NCI-H1048 (cell line): ENCODE measurements around the gene NCAPD3.

Experiments used
- DNase-seq: peaks from one replicate; lab custom pipeline; 2025; lab: John Stamatoyannopoulos, UW

NCAPD3 gene

DNA sequence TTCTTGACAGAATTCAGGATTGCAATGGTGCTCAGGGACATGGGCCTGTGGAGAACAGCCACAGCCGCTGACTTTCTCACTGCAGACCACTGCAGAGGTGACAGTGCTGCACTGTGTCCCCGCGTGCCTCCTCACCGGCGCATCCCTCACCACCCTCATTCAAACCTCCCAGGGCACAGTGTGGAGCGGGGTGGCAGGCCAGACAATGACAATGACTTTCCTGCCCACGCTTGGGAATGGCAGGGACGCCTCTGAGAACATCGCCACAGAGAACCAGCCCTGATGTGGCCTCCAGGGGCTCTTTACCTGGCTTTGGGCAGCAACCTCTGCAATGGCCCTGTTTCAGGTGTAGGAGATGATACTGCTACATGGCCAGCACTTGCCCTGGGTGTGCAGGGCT, 65.7 kb downstream of the NCAPD3 start:
- no peak for DNase-seq

DNA sequence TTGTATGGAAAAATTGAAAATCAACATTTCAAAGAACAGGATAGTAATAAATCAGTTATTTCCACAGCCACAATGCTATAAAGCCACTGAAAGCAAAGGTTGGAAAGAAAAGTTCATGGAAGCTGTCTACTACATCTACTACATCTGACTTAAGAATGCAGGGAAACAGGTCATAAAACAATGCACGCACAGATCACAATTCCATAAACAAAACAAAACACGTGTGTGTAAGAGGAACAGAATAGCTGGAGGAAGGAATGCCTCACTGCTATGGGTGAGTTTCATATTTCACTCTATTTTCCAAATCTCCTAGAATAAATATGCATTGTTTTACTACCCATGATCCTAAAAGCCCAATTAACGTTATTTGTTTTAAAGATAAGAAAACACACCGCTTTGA, 66.3 kb downstream of the NCAPD3 start:
- no peak for DNase-seq

DNA sequence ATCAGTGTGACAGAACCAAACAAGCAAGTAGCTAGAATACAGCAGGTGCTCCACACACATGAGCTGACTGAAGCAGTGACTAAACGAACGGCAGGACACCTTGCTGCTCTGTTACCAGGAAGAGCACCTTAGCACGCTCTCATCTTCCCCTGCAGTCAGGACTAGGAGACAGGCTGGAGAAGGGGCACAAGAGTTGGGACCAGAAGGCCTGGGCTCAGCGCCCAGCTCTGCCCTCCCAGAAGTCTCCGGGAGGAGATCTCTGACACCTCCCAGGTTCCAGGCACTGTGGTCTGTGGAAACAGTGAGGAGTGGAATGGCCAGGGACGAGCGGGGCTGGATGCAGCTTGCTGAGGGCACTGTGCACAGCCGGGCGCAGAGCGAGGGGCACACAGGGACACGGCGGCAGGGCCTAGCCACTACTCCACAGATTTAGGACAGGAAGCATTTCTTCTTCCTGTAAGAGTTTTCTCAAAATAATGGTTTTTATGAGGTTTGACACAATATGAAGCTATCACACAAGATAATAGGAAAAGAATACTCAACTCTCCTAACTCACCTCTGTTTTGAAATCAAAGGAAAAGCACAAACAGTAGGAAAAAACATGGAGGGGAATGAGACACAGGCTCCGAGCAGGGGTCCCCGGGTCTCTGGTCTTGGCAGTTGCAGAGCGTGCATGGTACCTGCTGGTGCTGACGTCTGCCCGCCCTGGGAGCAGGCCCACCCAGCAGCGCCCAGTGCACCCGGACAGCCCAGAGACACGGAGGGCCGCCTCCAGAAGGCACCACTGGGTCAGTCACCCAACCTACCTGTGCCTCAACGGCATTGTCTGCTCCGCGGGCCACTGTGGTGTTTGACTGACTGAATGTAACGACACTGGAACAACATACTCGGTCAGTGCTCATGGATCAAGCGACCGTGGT, 67.6 kb downstream of the NCAPD3 start:
- no peak for DNase-seq

DNA sequence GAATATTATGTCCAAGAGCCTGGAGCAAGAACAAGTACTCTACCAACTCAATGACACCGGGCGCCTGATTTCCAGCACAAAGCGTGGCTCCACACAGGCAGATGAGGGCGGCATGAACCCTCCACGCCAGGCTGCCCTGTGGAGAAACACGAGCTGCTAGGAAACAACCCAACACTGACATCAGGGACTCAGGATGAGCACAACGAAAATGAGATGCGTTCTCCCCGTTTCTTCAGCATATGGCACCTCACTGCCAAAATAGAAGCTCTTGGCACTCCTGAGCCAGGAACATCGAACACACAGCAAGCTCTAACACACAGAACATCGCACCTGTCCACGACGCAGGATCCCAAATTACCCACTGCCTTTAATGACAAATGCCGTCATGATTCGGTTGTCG, 68.3 kb downstream of the NCAPD3 start:
- DNase-seq = no peak

DNA sequence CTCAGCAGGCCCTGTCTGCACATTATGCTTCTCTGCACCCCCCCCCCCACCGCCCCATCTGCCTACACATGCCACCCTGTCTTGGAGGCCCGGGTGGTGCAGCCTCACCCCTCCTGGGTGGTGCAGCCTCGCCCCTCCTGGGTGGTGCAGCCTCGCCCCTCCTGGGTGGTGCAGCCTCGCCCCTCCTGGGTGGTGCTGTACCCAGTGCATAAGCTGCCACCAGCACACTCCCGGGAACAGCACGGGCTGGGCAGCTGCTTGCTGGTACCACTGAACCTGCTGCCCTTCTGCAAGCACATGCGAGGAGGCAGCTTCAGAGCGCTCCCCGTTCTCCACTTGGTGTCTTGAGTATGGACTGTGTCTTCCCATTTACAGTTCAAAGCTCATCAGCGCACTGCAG, 69.3 kb downstream of the NCAPD3 start:
- DNase-seq = no peak

DNA sequence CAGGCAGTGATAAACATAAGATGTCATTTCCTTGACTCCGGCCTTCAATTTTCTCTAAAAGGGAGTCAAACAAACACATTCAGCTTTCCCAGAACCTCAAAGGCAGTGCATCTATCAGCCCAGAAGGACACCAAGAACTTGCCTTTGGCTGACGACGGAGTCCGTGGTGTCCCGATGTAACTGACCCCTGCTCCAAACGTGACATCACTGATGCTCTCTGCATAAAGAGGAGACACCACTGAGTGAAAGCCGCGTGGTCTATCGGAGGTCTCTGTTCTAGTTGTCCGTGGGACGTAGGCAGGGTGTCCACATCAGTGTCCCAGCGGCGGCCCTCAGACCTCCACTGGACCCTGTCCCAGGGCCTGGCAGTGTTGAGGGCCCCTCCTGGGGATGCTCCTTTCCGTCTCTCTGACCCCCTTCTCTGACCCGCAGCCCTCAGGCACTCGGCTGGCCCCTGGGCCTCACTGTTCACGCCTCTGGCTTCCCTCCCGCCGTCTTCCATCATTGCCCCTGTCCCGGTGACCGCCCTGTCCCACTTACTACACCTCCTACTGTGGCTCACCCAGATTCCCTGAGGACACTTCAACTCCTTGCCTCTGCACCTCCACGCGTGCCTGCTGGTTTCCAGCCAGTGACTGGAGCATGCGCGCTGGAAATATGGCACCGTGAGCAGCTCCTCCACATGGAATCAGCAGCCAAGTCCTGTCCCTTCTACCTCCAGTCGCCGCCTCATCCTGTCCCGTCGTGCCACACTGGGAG, 70.4 kb downstream of the NCAPD3 start:
- no peak for DNase-seq

DNA sequence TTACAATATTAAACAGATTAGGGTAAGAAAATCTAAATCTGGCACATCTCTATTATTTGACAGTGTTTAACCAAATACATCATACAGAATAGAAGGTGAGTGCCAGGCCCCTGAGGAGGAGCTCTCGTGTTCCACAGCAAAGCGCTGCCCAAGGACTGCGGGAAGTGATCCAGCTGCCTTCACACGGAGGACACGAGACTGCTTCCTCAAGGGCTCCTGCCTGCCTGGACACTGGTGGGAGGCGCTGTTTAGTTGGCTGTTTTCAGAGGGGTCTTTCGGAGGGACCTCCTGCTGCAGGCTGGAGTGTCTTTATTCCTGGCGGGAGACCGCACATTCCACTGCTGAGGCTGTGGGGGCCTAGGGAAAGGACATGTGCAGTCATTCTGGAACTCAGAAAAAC, 71.1 kb downstream of the NCAPD3 start:
- no peak for DNase-seq

DNA sequence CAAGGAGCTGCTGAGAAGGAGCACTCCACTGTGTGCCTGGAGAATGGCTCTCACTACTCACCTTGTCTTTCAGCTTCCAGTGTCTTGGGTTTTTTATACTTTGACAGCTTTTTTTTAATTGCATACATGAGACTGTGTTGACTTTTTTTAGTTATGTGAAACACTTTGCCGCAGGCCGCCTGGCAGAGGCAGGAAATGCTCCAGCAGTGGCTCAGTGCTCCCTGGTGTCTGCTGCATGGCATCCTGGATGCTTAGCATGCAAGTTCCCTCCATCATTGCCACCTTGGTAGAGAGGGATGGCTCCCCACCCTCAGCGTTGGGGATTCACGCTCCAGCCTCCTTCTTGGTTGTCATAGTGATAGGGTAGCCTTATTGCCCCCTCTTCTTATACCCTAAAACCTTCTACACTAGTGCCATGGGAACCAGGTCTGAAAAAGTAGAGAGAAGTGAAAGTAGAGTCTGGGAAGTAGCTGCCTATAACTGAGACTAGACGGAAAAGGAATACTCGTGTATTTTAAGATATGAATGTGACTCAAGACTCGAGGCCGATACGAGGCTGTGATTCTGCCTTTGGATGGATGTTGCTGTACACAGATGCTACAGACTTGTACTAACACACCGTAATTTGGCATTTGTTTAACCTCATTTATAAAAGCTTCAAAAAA, 72.6 kb downstream of the NCAPD3 start:
- no peak for DNase-seq

DNA sequence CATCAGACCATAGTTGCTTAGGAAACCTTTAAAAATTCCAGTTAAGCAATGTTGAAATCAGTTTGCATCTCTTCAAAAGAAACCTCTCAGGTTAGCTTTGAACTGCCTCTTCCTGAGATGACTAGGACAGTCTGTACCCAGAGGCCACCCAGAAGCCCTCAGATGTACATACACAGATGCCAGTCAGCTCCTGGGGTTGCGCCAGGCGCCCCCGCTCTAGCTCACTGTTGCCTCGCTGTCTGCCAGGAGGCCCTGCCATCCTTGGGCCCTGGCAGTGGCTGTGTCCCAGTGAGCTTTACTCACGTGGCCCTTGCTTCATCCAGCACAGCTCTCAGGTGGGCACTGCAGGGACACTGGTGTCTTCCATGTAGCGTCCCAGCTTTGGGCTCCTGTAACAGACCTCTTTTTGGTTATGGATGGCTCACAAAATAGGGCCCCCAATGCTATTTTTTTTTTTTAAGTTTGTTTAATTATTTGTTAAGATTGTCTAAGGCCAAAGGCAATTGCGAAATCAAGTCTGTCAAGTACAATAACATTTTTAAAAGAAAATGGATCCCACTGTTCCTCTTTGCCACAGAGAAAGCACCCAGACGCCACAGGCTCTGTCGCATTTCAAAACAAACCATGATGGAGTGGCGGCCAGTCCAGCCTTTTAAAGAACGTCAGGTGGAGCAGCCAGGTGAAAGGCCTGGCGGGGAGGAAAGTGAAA, 73.4 kb downstream of the NCAPD3 start:
- DNase-seq = no peak

DNA sequence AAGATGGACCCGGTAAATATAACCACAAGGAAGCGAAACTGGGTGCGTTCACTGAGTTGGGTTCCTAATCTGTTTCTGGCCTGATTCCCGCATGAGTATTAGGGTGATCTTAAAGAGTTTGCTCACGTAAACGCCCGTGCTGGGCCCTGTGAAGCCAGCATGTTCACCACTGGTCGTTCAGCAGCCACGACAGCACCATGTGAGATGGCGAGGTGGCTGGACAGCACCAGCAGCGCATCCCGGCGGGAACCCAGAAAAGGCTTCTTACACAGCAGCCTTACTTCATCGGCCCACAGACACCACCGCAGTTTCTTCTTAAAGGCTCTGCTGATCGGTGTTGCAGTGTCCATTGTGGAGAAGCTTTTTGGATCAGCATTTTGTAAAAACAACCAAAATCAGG, 74.4 kb downstream of the NCAPD3 start:
- DNase-seq = no peak

DNA sequence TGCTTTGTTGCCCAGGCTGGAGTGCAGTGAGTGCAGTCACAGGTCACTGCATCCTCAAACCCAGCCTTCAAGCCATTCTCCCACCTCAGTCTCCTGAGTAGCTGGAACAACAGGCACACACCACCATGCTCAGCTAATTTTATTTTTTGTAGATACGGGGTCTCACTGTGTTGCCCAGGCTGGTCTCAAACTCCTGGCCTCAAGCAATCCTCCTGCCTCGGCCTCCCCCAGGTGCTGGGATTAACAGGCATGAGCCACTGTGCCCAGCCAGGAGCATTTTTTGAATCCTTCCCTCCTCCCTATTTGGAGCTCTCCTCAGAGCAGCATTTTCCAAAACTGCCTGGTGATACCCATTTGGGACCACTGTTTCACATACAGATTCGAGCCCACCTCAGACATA, 77.2 kb downstream of the NCAPD3 start:
- no peak for DNase-seq

DNA sequence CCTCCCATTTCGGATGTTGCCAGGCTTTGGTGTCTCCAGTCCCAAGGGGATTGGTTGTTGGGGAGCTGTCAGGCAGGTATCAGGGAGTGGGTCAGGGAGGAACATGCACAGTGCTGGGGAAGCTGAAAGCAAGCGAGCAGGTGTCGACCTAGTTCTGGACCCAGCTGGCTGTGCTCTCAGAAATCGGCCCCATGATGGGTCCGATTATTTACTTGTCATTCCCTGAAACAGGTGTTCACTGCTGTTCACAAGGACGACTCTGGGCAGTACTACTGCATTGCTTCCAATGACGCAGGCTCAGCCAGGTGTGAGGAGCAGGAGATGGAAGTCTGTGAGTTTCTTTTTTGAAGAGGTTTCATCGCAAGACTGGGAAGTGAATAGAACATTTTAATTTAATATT, 78.1 kb downstream of the NCAPD3 start:
- DNase-seq = no peak

DNA sequence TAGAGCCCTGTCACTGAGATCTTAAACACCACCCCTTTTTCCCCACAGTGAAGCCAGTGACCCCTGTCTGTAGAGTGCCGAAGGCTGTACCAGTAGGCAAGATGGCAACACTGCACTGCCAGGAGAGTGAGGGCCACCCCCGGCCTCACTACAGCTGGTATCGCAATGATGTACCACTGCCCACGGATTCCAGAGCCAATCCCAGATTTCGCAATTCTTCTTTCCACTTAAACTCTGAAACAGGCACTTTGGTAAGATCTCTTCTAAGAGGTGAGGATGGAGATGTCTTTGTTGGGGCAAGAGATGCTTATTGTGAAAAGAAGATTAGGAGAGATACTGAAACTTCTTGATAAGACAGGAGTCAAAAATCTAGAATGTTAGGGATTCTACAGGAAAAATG, 79.0 kb downstream of the NCAPD3 start:
- DNase-seq = no peak

DNA sequence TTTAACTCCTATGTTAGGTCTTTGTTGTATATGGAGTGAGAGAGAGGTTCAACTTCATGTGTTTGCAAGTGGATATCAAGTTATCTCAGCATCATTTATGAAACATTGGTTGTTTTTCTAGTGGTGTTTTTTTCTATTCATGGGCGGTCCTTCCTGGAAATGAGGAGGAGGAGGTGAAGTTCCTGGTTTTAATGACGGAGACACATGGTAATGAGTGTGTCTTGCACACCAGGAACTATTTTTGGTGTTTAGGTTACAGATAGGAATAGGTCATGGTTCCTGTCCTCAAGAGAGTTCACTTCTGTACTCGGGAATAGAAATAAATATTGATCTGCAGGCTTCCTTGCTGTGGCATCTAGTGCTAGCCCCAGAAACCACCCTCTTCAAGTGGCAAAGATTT, 80.0 kb downstream of the NCAPD3 start:
- no peak for DNase-seq

DNA sequence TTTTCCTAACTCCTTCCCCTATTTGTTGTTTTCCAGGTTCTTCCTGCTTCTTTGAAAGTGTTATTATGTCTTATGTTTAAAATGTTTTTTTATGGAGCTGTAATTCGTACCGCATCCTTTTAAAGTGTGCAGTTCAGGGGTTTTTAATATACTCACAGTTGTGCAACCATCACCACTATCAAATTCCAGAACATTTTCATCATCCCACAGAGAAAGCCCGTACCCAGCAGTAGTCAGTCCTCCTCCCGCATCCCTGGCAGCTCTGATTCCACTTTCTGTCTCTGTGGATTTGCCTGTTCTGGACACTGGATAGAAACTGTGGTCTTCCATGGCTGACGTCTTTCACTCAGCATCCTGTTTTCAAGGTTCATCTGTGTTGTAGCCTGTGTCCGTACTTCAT, 81.2 kb downstream of the NCAPD3 start:
- no peak for DNase-seq

DNA sequence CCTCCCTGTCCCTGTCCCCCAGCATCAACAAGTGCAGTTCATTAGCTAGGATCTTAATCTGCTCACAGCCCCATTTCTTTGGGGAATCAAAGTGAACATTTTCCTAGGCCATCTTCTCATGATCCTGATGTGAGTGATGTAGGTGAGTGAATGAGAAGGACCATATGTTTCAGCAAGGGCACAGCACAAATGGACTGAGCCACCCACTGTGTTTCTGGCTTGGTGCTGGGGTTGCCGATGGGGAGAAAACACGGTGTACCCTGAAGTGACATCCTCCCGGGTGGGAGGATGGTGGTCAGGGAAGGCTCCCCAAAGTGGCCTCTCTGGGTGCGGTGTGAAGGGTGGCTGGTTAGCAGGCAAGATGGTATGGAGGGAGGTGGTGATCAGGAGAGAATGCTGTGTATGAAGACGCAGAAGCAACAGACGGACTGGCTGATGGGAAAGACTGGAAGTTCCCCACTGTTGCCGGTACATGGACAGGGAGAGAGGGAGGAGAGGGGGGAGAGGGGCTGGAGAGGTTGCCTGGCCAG, 82.7 kb downstream of the NCAPD3 start:
- no peak for DNase-seq

DNA sequence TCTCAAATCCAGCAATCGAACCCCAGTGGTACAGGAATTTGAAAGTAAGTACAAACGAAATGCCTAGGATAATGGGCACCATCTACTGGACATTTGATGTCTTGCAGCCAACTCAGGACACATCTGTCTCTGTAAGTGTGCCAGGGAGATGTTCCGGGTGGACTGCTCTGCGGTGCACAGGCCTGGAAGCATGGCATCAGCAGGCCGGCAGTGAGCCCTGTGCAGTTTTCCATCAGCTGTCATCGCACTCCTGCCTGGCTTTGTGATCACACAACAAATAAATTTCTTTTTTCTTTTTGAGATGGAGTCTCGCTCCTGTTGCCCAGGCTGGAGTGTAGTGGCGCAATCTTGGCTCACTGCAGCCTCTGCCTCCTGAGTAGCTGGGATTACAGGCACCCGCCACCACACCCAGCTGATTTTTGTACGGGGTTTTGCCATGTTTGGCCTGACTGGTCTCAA, 83.9 kb downstream of the NCAPD3 start:
- no peak for DNase-seq

DNA sequence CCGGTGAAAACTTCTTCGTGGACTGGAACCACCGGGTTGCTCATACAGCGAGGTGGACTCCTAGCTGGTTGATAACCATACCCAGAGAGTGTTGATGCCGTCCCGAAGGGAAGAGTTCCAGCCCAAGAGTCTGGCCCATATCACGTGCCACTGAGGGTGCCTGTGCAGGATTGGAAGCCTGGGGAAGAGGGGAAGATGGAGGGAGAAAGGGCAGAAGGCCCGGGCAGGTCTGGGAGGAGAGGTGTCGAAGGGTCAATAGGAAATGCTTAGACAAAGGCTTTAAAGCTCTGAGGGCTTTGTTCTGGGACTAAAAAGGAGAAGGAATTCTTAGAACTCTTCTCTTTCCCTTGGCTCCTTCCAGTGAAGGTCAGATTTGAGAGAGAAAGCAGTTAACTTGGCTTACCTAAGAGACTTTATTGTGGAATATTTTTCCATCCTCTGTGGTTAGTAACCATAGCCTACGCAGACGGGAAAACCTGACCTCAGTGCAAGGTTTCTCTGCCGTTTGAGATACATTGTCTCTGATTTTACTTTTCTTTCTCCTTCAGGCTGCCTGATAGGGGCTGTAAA, 84.4 kb downstream of the NCAPD3 start:
- DNase-seq = no peak

DNA sequence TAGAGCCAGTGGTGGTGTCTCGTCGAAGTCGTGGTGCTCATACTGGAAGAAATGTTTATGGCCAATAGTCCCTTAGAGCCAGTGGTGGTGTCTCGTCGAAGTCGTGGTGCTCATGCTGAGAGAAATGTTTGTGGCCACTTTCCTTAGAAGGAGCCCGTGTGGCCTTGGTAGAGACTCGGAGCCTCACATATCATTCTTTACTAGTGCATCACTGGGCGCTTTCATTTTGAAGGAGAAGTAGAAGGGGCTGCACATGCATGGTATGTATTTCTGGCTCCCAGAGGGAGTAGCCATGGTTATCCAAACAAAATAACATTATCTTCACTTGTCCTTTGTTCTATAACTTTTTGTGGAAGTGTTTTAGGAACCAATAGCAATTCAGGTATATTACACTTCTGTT, 85.4 kb downstream of the NCAPD3 start:
- DNase-seq = no peak

DNA sequence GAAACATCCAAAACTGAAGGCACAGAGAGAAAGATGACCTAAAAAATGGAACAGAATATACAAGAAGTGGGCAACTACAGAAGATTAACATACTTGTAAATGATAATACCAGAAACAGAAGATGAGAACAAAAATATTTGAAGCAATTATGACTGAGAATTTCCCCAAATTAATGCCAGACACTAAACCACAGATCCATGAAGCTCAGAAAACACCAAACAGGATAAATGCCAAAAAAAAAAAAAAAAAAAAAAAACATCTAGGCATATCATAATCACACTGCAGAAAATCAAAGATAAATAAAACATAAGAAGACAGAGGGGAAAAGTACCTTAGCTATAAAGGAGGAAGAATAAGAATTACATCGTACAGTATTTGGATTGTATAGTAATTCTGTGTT, 89.6 kb downstream of the NCAPD3 start:
- no peak for DNase-seq

DNA sequence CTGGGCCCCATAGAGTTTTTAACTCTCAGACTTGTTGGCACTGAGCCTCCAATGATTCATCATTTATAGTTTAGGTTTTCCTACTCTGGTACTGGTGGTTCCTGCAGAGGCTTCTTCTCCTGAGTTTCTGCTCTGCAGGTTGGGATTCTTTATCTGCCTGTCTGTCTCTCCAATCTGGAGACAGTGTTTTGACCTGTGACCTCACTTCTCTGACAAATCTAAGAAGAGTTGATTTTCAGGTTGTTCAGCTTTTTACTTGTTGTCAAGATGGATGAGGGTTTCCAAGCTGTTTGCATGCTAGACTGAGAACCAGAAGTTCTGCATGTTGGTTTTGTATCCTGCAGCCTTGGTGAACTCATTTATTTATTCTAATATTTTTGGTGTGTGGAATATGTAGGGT, 91.0 kb downstream of the NCAPD3 start:
- DNase-seq = no peak
